HepG2 (cell line): ENCODE results near the gene MRPS14. TPM values are rescaled to one million over a fixed set of nuclear protein-coding genes. Genes with fewer than 3 reads are reported as not detected.

Source experiments
- FOXK2 ChIP-seq: fragments of 450-650 bp; IDR thresholded peaks from 2 replicates; pipeline ENCODE4 v1.6.1; 2016
- IKZF5 ChIP-seq: IDR thresholded peaks from 2 replicates; pipeline ENCODE4 v1.6.1; 2018; ENCODE audit warnings: missing genetic modification reagents, mild to moderate bottlenecking, missing compliant biosample characterization
- PAWR ChIP-seq: sonication (generic); formaldehyde crosslinking; IDR thresholded peaks from 2 replicates; pipeline ENCODE4 v1.4.0; 2020; ENCODE audit warnings: missing genetic modification reagents, mild to moderate bottlenecking, borderline replicate concordance
- ZBTB20 ChIP-seq: sonication (generic); formaldehyde crosslinking; IDR thresholded peaks from 2 replicates; pipeline ENCODE4 v1.8.1; 2023; ENCODE audit warnings: missing genetic modification reagents, low read depth, mild to moderate bottlenecking, borderline replicate concordance
- ZBTB40 ChIP-seq, 2 experiments: fragments of 450-650 bp in 1 of 2; sonication (generic) in 1 of 2; formaldehyde crosslinking in 1 of 2; IDR thresholded peaks; 2 replicates each; pipeline versions ENCODE4 v1.6.1 to v1.8.0; 2016 to 2022; ENCODE audit warnings: antibody characterized with exemption in 1 of 2, mild to moderate bottlenecking in 1 of 2, missing genetic modification reagents in 1 of 2
- ZBTB7A ChIP-seq: sonication (generic); formaldehyde crosslinking; IDR thresholded peaks from 2 replicates; pipeline ENCODE4 v1.8.0; 2022; ENCODE audit warnings: mild to moderate bottlenecking, missing genetic modification reagents
- ZFP1 ChIP-seq: IDR thresholded peaks from 2 replicates; pipeline ENCODE4 v1.6.1; 2016
- ZFY ChIP-seq: sonication (generic); formaldehyde crosslinking; IDR thresholded peaks from 2 replicates; pipeline ENCODE4 v1.4.0; 2020; ENCODE audit warnings: missing genetic modification reagents
- ZNF124 ChIP-seq: sonication (generic); formaldehyde crosslinking; IDR thresholded peaks from 2 replicates; pipeline ENCODE4 v1.4.0; 2020; ENCODE audit warnings: missing genetic modification reagents
- ZNF180 ChIP-seq: sonication (generic); formaldehyde crosslinking; IDR thresholded peaks from 2 replicates; pipeline ENCODE4 v1.4.0; 2020; ENCODE audit warnings: low read depth, missing genetic modification reagents, borderline replicate concordance
- ZNF275 ChIP-seq: sonication (generic); formaldehyde crosslinking; IDR thresholded peaks from 2 replicates; pipeline ENCODE4 v1.8.0; 2022; ENCODE audit warnings: missing genetic modification reagents, mild to moderate bottlenecking, inconsistent platforms, borderline replicate concordance
- ZNF34 ChIP-seq: sonication (generic); formaldehyde crosslinking; IDR thresholded peaks from 2 replicates; pipeline ENCODE4 v1.4.0; 2020; ENCODE audit warnings: mild to moderate bottlenecking, missing genetic modification reagents, borderline replicate concordance
- ZNF549 ChIP-seq: sonication (generic); formaldehyde crosslinking; IDR thresholded peaks from 2 replicates; pipeline ENCODE4 v1.5.0; 2020; ENCODE audit warnings: missing genetic modification reagents
- ZNF749 ChIP-seq: sonication (generic); formaldehyde crosslinking; IDR thresholded peaks from 2 replicates; pipeline ENCODE4 v1.8.0; 2022; ENCODE audit warnings: mild to moderate bottlenecking, missing genetic modification reagents, moderate library complexity, borderline replicate concordance
- ZNF777 ChIP-seq: sonication (generic); formaldehyde crosslinking; IDR thresholded peaks from 2 replicates; pipeline ENCODE4 v1.4.0; 2020; ENCODE audit warnings: missing genetic modification reagents
- ZNF800 ChIP-seq: sonication (generic); formaldehyde crosslinking; IDR thresholded peaks from 2 replicates; pipeline ENCODE4 v1.4.0; 2020; ENCODE audit warnings: missing genetic modification reagents
- polyA plus RNA-seq, 8 experiments: library from polyadenylated mRNA; depleted of rRNA in 3 of 8; stranded (reverse) in 7 of 8; unstranded in 1 of 8; fragments of >200 nt; fragmentation: Illumina TruSeq in 4 of 8; extraction: Trizol in 4 of 8; gene quantifications; 2 replicates each; pipeline versions ENCODE4 v1.2.1 to v1.2.3, GENCODE V29; 2011 to 2016; ENCODE audit warnings: low read depth in 4 of 8, missing spikeins in 1 of 8, mixed read lengths in 1 of 8; ENCODE audit not compliant: insufficient read depth in 1 of 8
- total RNA-seq, 5 experiments: library from RNA; depleted of rRNA; stranded (reverse); fragments of >200 nt; fragmentation: Illumina TruSeq; extraction: Trizol; gene quantifications; 2 replicates each; pipeline ENCODE4 v1.2.3, GENCODE V29; 2016; ENCODE audit warnings: low read depth in 1 of 5

The MRPS14 gene
- total and polyA plus RNA-seq, 2 of the 13 experiments (the other 11 are each of a cell fraction or from before 2014, with no cell fraction given): 36.6 to 43.2 TPM

- no peak for TF ChIP-seq PAWR
- TF ChIP-seq ZFY (CRISPR knock-in tag): no peak
- peak; percentile 52; the same call in 1 of the 2 replicates for TF ChIP-seq ZNF777 (CRISPR knock-in tag)
- TF ChIP-seq ZNF275 (CRISPR knock-in tag): peak; percentile 21; the same call in 1 of the 2 replicates
- no peak for TF ChIP-seq ZBTB20
- peak; percentile 12; the same call in 1 of the 2 replicates for TF ChIP-seq ZNF34 (CRISPR knock-in tag)
- no peak for TF ChIP-seq ZBTB7A
- TF ChIP-seq ZNF800 (CRISPR knock-in tag): peak; percentile 77; the same call in 1 of the 2 replicates
- TF ChIP-seq ZNF124 (CRISPR knock-in tag): 0 out of 2 replicates have a peak, but pooled peaks have one; percentile 12
- no peak for TF ChIP-seq FOXK2
- no peak for TF ChIP-seq ZNF549
- TF ChIP-seq ZBTB40 (IDR thresholded peaks at IDR 0.05): no peak
- TF ChIP-seq ZBTB40 (CRISPR knock-in tag; IDR thresholded peaks at IDR 0.05): no peak
- TF ChIP-seq ZFP1 (CRISPR knock-in tag): no peak
- 0 out of 2 replicates have a peak, but pooled peaks have one; percentile 57 for TF ChIP-seq ZNF180
- TF ChIP-seq IKZF5 (CRISPR knock-in tag): 0 out of 2 replicates have a peak, but pooled peaks have one; percentile 5
- 0 out of 2 replicates have a peak, but pooled peaks have one; percentile 58 for TF ChIP-seq ZNF749 (CRISPR knock-in tag)
Measured at GRCh38 chr1:174998569-174999215, 24.5 kb downstream of the MRPS14 start (continued).
